Metanephros (tissue), 1 donor: ENCODE results near the gene TBC1D3D. TPM values are rescaled to one million over a fixed set of nuclear protein-coding genes. Genes with fewer than 3 reads are reported as not detected.

Experiments
- total RNA-seq: library from RNA; depleted of rRNA; stranded (reverse); fragments of >200 nt; gene quantifications from one replicate; pipeline ENCODE4 v1.2.3, GENCODE V29; 2014

TBC1D3D gene
- total RNA-seq, result 4.0 TPM

DNA sequence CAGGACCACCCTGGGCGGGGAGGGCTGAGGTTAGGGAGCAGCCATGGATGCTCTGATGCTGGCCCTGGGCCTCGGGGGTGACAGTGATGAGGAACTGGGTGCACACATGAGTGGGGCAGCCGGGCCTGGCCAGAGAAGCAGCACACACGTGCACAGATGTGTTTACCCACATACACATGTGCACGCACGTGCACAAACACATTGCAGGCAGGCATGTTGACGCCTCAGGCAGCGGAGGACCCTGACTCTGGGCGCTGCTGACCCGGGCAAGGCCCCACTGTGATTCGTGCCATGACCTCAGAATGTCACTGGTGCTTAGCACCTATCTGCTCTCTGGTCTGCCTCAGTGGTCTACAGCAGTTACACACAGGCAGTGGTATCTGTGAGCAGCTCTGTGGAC, at the start of gene TBC1D3D:
TSS of gene TBC1D3D (plus strand) at position 301 of the 400 bp plus-strand sequence. CDS start 1,585 bp downstream, outside the sequence.

DNA sequence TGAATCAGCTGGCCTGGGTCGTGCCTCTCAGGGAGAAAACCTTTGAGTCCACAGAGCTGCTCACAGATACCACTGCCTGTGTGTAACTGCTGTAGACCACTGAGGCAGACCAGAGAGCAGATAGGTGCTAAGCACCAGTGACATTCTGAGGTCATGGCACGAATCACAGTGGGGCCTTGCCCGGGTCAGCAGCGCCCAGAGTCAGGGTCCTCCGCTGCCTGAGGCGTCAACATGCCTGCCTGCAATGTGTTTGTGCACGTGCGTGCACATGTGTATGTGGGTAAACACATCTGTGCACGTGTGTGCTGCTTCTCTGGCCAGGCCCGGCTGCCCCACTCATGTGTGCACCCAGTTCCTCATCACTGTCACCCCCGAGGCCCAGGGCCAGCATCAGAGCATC, 14.8 kb upstream of the TBC1D3D start, which contains the start of gene TBC1D3L:
TSS of gene TBC1D3L (minus strand) at position 101 of the 400 bp plus-strand sequence. CDS start 1,540 bp downstream, outside the sequence.

Other genes starting within 250 kb of the TBC1D3D start
- gene TBC1D3K, start 79.6 kb upstream of the TBC1D3D start, total RNA-seq, result not detected
- gene TBC1D3L, start 14.9 kb upstream of the TBC1D3D start, total RNA-seq, result 4.8 TPM
- gene TBC1D3C, start 64.7 kb downstream of the TBC1D3D start, total RNA-seq, result not detected
- not detected for gene TBC1D3E, start 124.0 kb downstream of the TBC1D3D start, total RNA-seq
- gene TBC1D3, start 188.6 kb downstream of the TBC1D3D start, total RNA-seq, result not detected